Left renal pelvis (tissue), 4 donors: ENCODE measurements around the gene DFFB. TPM values are rescaled to one million over a fixed set of nuclear protein-coding genes. Genes with fewer than 3 reads are reported as not detected.
"Not testable (repeated sequence)": the region's sequence is repeated elsewhere in the genome, so short reads cannot be mapped to it uniquely, and the experiment has no call there.

Source experiments
- DNase-seq, 4 donors: peaks; one replicate each; pipeline ENCODE4 v3.0.0-alpha.2; 2013; ENCODE audit warnings: low read depth in 4 of 4, low spot score in 3 of 4
- polyA plus RNA-seq, 4 donors: library from polyadenylated mRNA; unstranded; fragments of 120-200 nt; gene quantifications; one replicate each; pipeline ENCODE4 v1.2.1, GENCODE V29; 2013; ENCODE audit not compliant: insufficient read length in 4 of 4

The DFFB gene, protein sequence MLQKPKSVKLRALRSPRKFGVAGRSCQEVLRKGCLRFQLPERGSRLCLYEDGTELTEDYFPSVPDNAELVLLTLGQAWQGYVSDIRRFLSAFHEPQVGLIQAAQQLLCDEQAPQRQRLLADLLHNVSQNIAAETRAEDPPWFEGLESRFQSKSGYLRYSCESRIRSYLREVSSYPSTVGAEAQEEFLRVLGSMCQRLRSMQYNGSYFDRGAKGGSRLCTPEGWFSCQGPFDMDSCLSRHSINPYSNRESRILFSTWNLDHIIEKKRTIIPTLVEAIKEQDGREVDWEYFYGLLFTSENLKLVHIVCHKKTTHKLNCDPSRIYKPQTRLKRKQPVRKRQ
- 10 to 100 TPM in 1 of 4 donors, 1 to 10 TPM in 3; 5.2 to 11.2 (median 7.0) TPM for polyA plus RNA-seq

DNA sequence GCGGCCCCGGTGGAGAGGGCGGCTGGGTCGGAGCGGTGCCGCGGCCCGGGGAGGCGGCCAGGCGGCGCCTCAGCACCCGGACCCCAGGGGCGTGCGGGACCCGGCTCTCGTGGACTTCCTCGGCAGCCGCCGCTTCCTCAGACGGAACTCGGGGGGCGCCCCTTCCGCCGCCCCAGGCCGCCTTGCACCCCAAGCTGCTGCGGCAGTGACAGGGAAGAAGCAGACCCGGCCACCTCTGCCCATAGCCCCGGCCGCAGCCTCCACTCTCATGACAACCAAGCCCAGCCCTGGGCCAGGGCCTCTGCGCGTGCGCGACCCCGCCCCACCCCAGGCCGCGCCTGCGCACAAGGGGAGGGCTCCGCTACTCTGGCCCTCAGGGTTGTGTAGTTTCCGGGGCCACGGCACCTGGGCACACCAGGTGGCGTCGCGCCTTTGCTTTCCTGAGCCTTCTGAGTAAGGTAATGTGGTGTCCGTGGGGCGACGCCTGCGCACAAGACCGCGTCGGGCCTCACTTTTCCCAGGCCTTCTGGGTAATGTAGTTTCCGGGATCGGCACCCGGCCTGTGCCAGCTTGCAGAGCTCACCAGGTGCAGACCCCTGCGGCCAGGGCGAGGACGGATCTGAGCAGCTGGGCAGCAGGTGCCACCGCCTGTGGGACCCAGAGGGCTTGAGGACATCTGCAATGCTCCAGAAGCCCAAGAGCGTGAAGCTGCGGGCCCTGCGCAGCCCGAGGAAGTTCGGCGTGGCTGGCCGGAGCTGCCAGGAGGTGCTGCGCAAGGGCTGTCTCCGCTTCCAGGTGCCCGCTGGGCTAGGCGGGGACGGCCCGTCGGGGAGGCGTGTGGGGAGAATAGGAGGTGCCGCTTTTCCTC, at the start of gene DFFB, which contains the start of gene CEP104:
Gene DFFB, plus strand, starts transcription at position 554 of the 868 bp plus-strand sequence. Its CDS starts 128 bp downstream, at position 682.
Gene CEP104, minus strand, starts transcription at position 289 of the 868 bp plus-strand sequence. CDS start 4,804 bp downstream, outside the sequence.
- DNase-seq: peak; percentile 88 to 92 (median 90)

DNA sequence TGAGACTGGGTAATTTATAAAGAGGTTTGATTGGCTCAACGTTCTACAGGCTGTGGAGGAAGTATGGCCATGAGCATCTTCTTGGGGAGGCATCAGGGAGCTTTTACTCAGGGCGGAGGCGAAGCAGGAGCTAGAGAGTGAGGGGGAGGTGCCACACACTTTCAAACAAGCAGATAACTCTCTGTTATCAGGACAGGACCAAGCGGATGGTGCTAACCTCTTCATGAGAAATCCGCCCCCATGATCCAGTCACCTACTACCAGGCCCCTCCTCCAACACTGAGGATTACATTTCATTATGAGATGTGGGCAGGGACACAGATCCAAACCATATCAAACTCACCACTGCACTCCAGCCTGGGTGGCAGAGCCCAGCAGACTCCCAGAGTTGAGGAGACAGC, 49.5 kb upstream of the DFFB start:
- DNase-seq: no peak

DNA sequence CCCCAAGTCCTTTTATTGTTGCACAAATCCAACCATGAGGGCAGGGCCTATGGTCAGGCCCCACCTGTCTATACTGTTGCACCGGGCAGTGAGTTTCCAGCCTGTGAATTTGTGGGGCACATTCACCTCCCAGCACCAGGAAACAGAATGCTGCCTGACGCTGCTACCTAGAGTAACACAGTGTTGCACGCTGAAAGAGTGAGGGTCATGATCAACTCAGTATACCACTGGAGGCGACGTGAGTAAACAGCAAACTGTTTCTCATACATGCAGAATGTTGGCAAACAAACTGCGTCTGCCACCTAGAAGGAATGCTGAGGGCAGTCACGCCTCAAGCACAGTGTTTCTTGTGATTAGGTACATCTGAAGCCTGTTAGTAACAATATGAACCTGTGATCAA, 47.6 kb upstream of the DFFB start:
- DNase-seq: no peak

DNA sequence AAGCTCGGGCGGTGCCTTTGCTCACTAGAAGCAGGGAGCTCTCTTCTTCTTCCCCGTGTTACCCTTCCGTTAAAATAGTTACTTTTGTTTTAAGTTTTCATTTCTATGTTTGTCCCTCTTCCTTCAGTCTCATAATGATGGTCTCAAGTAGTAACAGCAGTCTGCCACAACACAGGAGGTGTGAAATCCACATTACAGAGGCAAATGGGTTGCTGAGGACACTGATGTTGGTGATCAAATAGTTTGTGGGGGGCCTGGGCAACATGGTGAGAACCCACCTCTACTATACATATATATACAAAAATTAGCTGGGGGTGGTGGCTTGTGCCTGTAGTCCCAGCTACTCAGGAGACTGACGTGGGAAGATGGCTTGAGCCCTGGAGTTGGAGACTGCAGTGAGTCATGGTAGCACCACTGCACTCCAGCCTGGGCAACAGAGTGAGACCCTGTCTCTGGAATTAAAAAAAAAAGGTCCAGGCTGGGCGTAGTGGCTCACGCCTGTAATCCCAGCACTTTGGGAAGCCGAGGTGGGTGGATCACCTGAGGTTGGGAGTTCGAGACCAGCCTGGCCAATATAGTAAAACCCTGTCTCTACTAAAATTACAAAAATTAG, 47.0 kb upstream of the DFFB start:
- not testable (repeated sequence) for DNase-seq

DNA sequence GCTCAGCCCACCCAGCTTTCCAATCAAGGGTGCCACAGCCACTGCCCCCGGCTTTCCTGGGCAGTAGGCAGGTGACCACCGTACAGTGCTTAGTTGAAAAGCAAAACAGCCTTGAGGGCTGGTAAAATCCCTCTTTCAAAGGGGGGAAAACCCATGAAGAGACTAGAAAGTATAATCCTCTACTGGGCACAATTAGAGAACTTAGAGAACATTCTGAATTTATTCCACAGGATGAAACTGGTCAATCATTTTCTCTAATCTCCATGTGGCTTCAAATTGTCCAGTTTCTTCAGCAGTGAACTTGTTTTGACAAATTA, 45.7 kb upstream of the DFFB start:
- no peak for DNase-seq

DNA sequence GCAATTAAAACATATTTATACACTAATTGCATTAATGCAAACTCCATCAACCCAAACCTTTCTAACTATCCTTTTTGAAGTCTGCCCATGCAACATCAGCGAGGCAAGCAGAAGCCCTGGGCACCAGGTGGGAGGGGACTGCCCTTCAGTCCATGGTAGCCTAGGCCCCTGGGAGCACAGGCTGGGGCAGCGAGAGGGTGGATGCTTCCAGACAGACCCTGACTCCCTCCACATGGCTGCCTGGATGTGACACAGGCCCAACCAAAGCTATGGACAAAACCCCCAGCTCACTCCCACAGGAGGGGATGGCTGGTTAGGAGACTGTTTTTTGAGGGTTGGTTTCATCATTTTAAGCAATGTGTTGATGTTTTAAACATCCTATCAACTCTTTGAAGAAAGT, 43.2 kb upstream of the DFFB start:
- no peak for DNase-seq

DNA sequence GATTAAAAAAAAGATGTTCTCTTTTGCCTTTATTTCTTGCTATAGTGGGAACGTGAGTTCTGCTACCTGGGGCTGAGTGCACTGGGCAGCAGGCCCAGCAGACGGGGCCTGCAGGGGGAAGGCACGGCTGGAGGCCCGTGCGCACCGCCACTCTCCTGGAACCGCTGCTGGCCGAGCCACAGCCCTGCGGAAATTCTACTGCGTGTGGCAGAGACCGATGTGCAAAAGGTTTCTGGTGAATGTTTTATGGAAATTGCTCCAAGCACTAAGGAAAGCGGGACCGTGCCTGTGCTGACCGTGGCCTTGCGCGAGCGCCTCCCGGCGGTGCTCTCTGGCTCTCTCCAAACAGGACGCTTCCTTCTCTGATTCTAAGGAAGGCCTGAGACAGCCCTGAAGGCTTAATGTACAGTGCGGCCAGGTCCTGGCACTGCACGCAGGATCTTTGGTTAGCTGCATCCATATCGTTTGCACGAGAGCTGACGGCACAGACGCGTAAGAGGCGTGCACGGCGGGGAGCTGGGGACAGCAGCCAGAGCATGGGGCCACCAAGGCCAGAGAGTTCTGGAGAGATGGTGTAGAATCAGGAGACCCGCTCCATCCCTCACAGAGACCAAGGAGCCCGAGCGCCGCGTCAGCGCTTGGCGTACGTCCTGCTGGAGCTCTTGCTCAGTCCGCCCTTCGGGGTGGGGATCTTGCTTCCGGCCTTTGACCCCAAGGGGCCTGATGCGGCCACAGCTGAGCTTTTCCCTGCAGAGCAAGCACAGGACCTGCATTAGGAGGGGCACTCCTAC, 42.3 kb upstream of the DFFB start:
- no peak for DNase-seq

DNA sequence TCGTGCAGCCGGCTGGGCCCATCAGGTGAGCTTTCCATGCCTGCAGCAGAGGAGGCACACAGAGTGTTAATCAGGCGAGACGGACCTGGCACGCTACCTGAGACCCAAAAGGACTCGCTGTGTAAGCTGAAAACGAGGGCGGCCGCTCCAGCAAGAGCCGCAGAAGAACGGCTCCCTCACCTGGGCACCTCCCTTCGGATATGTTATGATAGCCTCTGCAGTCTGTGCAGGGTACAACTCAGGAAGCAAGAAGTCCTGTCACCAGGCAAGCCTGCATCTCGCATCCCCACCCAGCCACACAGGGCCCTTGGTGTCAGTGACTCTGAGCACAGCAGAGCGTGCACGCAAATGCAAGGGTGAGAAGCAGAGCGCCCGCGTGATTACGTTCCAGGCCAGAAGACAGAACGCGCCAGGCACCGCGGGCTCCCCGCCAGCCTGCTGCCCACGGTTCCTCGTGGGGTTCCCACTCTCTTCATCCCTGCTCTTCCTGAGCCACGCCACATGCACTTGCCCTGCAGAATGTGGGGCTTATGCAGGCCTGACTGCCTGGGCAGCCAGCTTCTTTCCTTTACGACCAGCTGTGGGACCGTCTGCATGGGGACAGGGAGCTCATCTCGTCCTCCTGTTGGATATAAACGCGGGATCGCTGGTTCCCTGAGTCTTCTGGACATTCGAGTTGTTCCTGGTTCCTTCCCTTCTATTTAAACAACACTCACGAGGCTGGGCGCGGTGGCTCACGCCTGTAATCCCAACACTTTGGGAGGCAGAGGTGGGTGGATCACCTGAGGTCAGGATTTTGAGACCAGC, 40.7 kb upstream of the DFFB start:
- DNase-seq: no peak

DNA sequence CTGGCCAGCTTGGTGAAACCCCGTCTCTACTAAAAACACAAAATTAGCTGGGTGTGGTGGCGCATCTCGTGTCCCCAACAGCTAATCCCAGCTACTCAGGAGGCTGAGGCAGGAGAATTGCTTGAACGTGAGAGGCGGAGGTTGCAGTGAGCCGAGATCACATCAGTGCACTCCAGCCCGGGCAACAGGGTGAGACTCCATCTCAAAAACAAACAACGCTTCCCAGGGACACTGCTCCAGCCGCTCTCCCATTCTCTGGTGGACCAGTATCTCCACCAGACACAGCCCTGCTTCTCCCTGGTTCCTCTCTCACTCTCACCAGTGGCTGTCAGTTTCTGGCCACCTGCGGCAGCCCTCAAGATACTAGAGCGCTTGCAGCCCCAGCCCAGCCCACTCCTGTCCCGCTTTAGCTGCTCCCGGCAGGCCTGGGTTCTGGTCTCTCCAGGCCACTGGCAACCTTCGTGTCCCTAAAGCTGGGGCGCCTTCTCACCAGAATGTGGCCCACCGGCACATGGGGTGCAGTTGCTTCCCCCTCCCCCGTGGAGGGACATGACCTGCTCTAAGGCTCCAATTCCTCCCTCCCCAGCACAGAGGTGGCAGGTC, 40.0 kb upstream of the DFFB start:
- no peak for DNase-seq

DNA sequence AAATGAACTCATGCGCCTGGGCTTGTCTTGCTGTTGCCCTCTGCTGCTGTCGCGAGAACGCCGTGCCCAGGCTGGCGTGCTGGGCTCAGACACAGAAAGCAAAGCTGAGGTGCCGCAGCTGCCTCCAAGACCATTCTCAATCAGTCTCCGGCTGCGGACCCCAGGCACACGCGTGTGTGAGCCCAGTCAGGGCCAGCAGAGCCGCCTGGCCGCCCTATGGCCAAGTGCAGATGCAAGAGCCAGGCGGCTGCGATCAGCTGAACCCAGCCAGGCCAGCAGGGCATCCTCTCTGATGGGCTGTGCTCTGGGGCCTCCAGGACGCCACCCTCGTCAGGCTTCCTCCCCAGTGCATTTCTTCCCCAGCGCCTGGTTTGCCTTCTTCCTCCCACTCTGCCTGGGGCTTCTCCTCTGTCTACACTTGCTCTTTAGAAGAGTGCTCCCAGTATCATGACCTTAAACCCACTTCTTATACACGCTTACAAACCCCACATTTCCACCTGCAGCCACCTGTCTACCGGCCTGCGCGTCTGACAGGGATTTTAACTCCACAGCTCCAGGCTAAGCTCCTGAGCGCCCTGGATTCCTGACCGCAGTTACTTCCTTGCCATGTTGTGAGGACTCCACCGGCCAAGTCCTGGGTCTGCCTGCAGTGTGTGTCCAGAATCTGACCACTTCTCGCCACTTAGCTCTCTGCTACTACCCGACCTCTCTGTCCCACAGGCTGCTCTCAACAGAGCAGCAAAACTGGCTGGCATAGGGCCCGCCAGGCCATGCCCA, 39.3 kb upstream of the DFFB start:
- DNase-seq: no peak

DNA sequence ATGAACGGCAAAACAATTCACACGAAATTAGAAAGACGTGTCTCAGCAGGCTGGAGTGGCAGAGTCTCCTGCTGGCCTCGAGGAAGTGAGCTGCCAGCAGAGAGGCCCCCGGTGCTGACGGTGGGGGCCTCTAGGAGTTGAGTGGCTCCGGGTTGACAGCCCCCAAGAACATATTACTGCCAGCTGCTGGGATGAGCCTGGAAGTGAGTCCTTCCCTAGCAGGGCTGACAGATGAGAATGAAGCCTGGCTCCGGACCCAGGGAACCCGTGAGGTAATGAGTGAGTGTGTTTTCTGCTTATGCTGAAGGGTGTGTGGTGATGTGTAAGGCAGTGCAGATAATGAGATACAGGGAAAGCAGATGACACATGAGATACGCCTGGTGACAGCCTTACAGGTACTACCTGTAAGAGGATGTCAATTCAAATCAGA, 37.5 kb upstream of the DFFB start:
- no peak for DNase-seq

DNA sequence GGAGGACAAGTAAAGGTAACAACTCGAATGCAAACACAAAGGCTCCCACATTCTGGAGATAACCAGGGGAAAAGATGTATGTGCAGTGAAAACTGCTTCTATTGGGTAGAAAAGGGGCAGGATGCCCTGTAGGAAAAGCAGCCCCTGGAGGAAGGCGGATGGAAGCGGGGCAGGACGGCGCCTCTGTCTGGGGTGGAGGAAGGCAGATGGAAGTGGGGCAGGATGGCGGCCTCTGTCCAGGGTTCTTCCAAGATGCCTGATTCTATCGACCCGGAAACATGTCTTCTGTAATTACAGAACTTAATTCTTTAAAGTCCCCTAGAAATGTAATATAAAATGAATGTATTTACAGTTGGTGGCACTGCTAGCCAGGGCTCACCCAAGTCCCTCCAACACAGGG, 37.0 kb upstream of the DFFB start:
- DNase-seq: no peak

DNA sequence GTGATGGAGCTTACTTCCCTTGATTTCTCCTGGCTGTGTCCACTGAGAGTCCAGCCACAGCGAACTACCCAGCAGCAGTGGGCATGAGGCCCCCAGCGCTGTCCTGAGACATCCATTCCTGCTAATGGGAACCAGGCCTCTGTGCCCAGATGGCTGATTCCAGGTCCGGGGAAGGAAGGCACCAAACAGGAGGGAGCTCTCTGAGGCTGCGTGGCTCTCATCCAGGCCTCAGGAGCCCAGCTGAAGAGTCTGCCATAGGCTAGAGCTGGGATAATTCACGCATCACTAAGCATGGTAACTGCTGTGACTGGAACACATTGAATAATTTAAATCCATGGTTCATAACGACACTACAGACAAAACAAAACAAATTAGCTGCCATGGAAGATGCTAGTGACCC, 36.3 kb upstream of the DFFB start:
- DNase-seq: no peak

DNA sequence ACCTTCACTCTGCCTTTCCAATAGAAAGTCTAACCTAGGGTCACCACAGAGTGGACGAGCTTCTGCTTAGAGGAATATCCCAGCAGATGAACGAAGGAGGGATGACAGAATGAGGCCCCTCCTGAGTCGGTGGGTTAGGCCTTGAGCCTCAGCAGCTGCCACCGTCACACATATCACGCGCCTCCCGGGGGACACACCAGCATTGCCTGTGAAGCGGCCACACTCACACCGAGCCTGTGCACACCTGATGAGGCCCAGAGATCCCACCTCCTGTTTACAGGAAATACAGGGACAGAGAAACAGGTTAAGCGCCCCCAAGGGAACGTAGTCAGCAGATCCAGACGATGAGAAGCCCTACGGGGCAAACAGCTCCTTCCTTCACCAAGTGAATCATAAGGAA, 35.8 kb upstream of the DFFB start:
- no peak for DNase-seq

DNA sequence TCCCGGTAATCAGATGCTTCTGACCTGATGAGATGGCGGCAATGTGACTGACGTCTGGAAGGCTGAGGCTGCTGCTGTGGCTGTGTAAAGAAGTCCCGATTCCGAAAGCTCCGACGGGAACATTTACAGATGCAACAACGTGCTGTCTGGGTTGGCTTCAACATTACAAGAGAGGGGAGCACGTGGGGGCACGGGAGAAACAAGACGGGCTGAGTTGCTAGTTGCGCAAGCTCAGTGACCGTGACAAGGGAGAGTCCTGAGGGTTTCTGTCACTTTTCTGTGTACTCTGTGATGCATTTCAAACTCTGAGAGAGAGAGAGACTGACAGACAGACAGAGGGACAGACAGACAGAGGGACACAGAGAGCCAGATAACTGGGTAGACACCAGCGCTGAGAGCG, 35.4 kb upstream of the DFFB start:
- DNase-seq: no peak

DNA sequence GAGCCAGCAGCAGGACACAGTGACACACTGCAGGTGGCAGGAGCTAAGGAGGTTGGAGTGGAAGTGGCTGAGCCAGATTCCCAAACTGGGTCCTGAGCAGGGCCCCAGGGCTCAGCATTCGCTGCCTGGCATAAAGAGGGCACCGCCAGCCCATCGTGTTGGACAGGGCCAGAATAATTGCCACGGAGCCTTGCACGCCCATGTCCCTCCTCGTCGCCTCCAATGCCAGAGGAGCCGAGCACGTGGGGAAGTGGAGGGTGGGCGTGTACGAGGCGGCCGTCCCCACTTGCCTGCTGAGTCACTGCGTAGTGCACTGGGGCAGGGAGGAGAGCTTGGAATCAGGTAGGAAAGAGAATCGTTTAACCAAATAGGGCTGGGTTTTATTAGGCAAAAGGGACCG, 34.9 kb upstream of the DFFB start:
- DNase-seq: no peak

DNA sequence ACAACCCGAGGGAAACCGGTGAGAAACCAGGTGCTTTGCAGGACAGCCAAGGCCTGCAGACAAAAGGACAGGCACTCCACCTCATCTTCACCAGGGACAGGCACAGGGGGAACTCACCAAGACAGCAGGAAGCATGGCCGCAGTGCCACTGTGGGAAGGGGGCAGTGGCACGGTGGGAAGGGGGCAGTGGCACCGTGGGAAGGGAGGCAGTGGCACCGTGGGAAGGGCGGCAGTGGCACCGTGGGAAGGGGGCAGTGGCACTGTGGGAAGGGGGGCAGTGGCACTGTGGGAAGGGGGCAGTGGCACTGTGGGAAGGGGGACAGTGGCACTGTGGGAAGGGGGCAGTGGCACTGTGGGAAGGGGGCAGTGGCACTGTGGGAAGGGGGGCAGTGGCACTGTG, 32.6 kb upstream of the DFFB start:
- DNase-seq: no peak

DNA sequence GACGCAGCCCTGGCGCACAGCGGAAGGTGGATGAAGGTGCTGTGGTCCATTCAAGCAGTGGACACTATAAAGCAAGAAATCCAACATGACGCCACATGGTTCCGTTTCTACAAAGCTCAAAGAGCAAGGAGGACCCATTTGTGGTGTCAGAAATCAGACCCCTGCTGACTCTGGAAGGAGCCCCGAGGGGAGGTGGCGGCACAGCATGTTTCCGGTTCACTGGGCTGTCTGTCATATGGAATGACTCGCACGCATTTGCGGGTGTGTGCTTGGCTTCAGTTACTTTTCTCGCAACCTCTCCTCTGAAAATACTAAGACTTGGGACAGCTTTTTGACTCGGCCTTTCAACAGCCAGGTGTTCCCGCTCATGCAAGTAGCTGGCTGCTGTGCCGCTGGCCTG, 31.9 kb upstream of the DFFB start:
- no peak for DNase-seq
